K562 (cell line): ENCODE measurements around the gene DMGDH. TPM values are rescaled to one million over a fixed set of nuclear protein-coding genes. Genes with fewer than 3 reads are reported as not detected.

Source experiments
- ATAC-seq: fragments of 200-7000 bp; cut with Tn5 transposase; 3 replicates; pipeline ENCODE4 v1.9.1; 2020; ENCODE audit warnings: moderate library complexity
- BruUV-seq: library from RNA; stranded (reverse); fragments of 400-500 nt; replicated peaks from 2 replicates; lab custom pipeline; 2021; lab: Mats Ljungman, UMichigan
- CTCF ChIA-PET: fragments of 300-600 bp; formaldehyde crosslinking; extraction: SDS; loops from one replicate; lab custom pipeline; 2021; ENCODE audit warnings: low intra/inter-chr PET ratio; lab: Yijun Ruan, JAX
- POLR2A ChIA-PET: fragments of 300-600, 350-650 bp; sonication (Branson Sonifier 250); formaldehyde crosslinking; extraction: SDS; loops from one replicate; lab custom pipeline; 2021; ENCODE audit warnings: antibody characterized with exemption, inconsistent platforms; lab: Yijun Ruan, JAX
- DNase-seq, 4 experiments: peaks; one replicate each; pipeline versions ENCODE4 v3.0.0 to v3.0.0-alpha.2; 2011 to 2018; ENCODE audit warnings: low spot score in 3 of 4, mixed read lengths in 3 of 4; ENCODE audit errors: extremely low read depth in 1 of 4
- FAIRE-seq: peaks from 2 replicates; lab custom pipeline; 2011; peaks lifted over from hg19 to GRCh38; lab: Jason Lieb, UNC
- H2AFZ ChIP-seq: 2 replicates; pipeline ENCODE4 v1.6.0; 2011; ENCODE audit warnings: low read depth, low read length, control low read depth, inconsistent platforms
- H3K27ac ChIP-seq: fragments of 200-600 bp; 3 replicates; pipeline ENCODE4 v1.8.0; 2011; ENCODE audit warnings: low read depth, mild to moderate bottlenecking, control low read depth, inconsistent platforms, low read length, moderate library complexity, mixed read lengths; ENCODE audit errors: extremely low read depth
- H3K27me3 ChIP-seq, 2 experiments: fragments of 300-600 bp in 1 of 2; 2 replicates in 1 of 2; 3 replicates in 1 of 2; pipeline versions ENCODE4 v1.6.0 to v1.8.0; 2011; ENCODE audit warnings: inconsistent platforms in 2 of 2, low read length in 2 of 2, mild to moderate bottlenecking in 1 of 2, mixed read lengths in 1 of 2, moderate library complexity in 1 of 2; ENCODE audit not compliant: control insufficient read depth in 2 of 2, insufficient read depth in 2 of 2
- H3K36me3 ChIP-seq: fragments of 300-600 bp; 3 replicates; pipeline ENCODE4 v1.8.0; 2011; ENCODE audit warnings: mild to moderate bottlenecking, low read length, inconsistent platforms; ENCODE audit not compliant: control insufficient read depth, insufficient read depth
- H3K4me1 ChIP-seq, 2 experiments: fragments of 200-600 bp in 1 of 2; replicated peaks in 1 of 2; 2 replicates in 1 of 2; 3 replicates in 1 of 2; pipeline versions ENCODE4 v1.5.1 to v1.8.0; 2011; ENCODE audit warnings: inconsistent platforms in 2 of 2, low read length in 2 of 2, mild to moderate bottlenecking in 1 of 2, mixed read lengths in 1 of 2, moderate library complexity in 1 of 2; ENCODE audit not compliant: control insufficient read depth in 2 of 2, insufficient read depth in 2 of 2
- H3K4me2 ChIP-seq: 2 replicates; pipeline ENCODE4 v1.6.1; 2011; ENCODE audit warnings: low read length, control low read depth, inconsistent platforms, mixed read lengths; ENCODE audit not compliant: insufficient read depth
- H3K4me3 ChIP-seq: fragments of 200-600 bp; sonication (generic), shearing (Covaris generic); 2 replicates; pipeline ENCODE4 v1.5.1; 2016; ENCODE audit warnings: control low read depth, inconsistent platforms
- H3K79me2 ChIP-seq: fragments of 200-600 bp; 3 replicates; pipeline ENCODE4 v1.8.0; 2011; ENCODE audit warnings: low read length, inconsistent platforms; ENCODE audit not compliant: control insufficient read depth, insufficient read depth
- H3K9ac ChIP-seq, 2 experiments: 2 replicates each; pipeline versions ENCODE4 v1.6.0 to v1.6.1; 2011; ENCODE audit warnings: low read depth in 2 of 2, low read length in 2 of 2, control low read depth in 1 of 2, inconsistent platforms in 1 of 2, mild to moderate bottlenecking in 1 of 2, mixed read lengths in 1 of 2; ENCODE audit not compliant: insufficient read depth in 1 of 2
- H3K9me1 ChIP-seq: one replicate; pipeline ENCODE4 v1.6.0; 2011; ENCODE audit warnings: inconsistent platforms, mild to moderate bottlenecking, low read length, moderate library complexity; ENCODE audit not compliant: control insufficient read depth, insufficient read depth
- H3K9me3 ChIP-seq: replicated peaks from 2 replicates; pipeline ENCODE4 v1.5.1; 2011; ENCODE audit warnings: low read depth, low read length, inconsistent platforms; ENCODE audit not compliant: control insufficient read depth, insufficient read depth
- H4K20me1 ChIP-seq: replicated peaks from 2 replicates; pipeline ENCODE4 v1.6.1; 2011; ENCODE audit warnings: low read length, inconsistent platforms, mixed read lengths; ENCODE audit not compliant: control insufficient read depth, insufficient read depth
- FOXO4 ChIP-seq: fragments of 450-650 bp; formaldehyde crosslinking; IDR thresholded peaks from 2 replicates; pipeline ENCODE4 v1.4.0; 2020; ENCODE audit warnings: mild to moderate bottlenecking, moderate library complexity
- RERE ChIP-seq: sonication (generic); formaldehyde crosslinking; IDR thresholded peaks from 2 replicates; pipeline ENCODE4 v1.8.0; 2023; ENCODE audit warnings: missing genetic modification reagents, mild to moderate bottlenecking, borderline replicate concordance
- WGBS: fragments of 100-300 bp; shearing (Covaris generic); methylation state at CpG from one replicate; pipeline ENCODE4 v1.1.6; 2016; ENCODE audit warnings: low coverage, mixed read lengths; ENCODE audit not compliant: insufficient coverage; ENCODE audit errors: missing lambda C conversion rate; 5-methylcytosine and 5-hydroxymethylcytosine counted together
- in situ Hi-C: fragments of 300-500 bp; cut with MboI; formaldehyde crosslinking; loops from 4 replicates; pipeline ENCODE4 v1.15.0; 2018; ENCODE audit warnings: inconsistent platforms, mixed read lengths
- intact Hi-C: fragments of 100-400 bp; cut with micrococcal nuclease; formaldehyde crosslinking; loops from 2 replicates; pipeline ENCODE4 v1.14.2; 2022
- polyA plus RNA-seq, 8 experiments: library from polyadenylated mRNA; depleted of rRNA in 4 of 8; stranded (reverse) in 5 of 8; unstranded in 3 of 8; fragments of >200 nt; fragmentation: Nextera tagmentation in 2 of 8; fragmentation: Illumina TruSeq in 1 of 8; extraction: Ambion mirVana in 2 of 8; extraction: Trizol in 1 of 8; gene quantifications; 2 replicates each; pipeline versions ENCODE4 v1.2.1 to v1.2.3, GENCODE V29; 2011 to 2014; ENCODE audit warnings: inconsistent platforms in 1 of 8, missing spikeins in 1 of 8
- total RNA-seq, 7 experiments: library from RNA; depleted of rRNA in 6 of 7; stranded (reverse); fragments of >200 nt in 6 of 7; fragmentation: Illumina TruSeq in 2 of 7; extraction: Trizol in 2 of 7; gene quantifications; 2 replicates each; pipeline versions ENCODE4 v1.2.1 to v1.2.3, GENCODE V29; 2011 to 2021; ENCODE audit warnings: low replicate concordance in 1 of 7
- TF ChIP-seq, protein P1 (sequence below), 2 experiments: IDR thresholded peaks in 1 of 2; conservative IDR thresholded peaks in 1 of 2; 2 replicates each; pipeline ENCODE4 v1.6.1; 2016; ENCODE audit warnings: low read depth in 2 of 2, mild to moderate bottlenecking in 1 of 2, missing compliant biosample characterization in 1 of 2, missing genetic modification characterization in 1 of 2, moderate library complexity in 1 of 2

Gene DMGDH
- total and polyA plus RNA-seq, 9 of the 15 experiments (the other 6 are each of a cell fraction or from before 2014, with no cell fraction given): 0.13 to 0.58 TPM; not detected in 7

GRCh38 chr5:78974601-78975000 is 94.9 kb downstream of the DMGDH start:
- H3K4me3 ChIP-seq: no peak overlapping the region
- no peaks in the 10 kb centered on the region for H3K9me1 ChIP-seq
- no peaks in the 10 kb centered on the region for H3K79me2 ChIP-seq
- no peaks in the 10 kb centered on the region; the same call in 1 of the 2 replicates for H4K20me1 ChIP-seq
- no peaks in the 10 kb centered on the region for H3K9me3 ChIP-seq
- H3K36me3 ChIP-seq: no peaks in the 10 kb centered on the region
- 19% methylated on average over 2 of the region's 2 CpGs for WGBS
- no peak overlapping the region for H3K9ac ChIP-seq
- H2AFZ ChIP-seq: no peak overlapping the region
- TF ChIP-seq RERE (CRISPR knock-in tag): no peak
- TF ChIP-seq, protein P1, sequence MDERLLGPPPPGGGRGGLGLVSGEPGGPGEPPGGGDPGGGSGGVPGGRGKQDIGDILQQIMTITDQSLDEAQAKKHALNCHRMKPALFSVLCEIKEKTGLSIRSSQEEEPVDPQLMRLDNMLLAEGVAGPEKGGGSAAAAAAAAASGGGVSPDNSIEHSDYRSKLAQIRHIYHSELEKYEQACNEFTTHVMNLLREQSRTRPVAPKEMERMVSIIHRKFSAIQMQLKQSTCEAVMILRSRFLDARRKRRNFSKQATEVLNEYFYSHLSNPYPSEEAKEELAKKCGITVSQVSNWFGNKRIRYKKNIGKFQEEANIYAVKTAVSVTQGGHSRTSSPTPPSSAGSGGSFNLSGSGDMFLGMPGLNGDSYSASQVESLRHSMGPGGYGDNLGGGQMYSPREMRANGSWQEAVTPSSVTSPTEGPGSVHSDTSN (CRISPR knock-in tag; IDR thresholded peaks at IDR 0.05; ENCODE audit: low read depth): no peak
- TF ChIP-seq, protein P1 (tag; conservative IDR thresholded peaks at IDR 0.05; ENCODE audit: low read depth): 0 out of 2 replicates have a peak, but pooled peaks have one; percentile 12
- TF ChIP-seq FOXO4 (CRISPR knock-in tag): no peak
- CTCF ChIA-PET: no interaction called here
- FAIRE-seq (no peak), ATAC-seq (no peak), DNase-seq (no peak)
- no peak overlapping the region for H3K4me2 ChIP-seq
- intact Hi-C loops: no loop called here
- in situ Hi-C loops: no loop called here
- H3K4me1 ChIP-seq: no peaks in the 10 kb centered on the region
- H3K27me3 ChIP-seq: peaks cover 12 to 17% of the 10 kb centered on the region in 2 experiments; a peak in 3 of 5 replicates
- POLR2A ChIA-PET: interaction anchor here (0.6 to 2.3 kb wide), 2 partner anchors 10 to 1067 kb away, joined by 3 to 12 read pairs; partner anchors contain the start of gene ARSB
- no TSS peak for BruUV-seq
- no peak overlapping the region for H3K27ac ChIP-seq
